KBM-7 (cell line): ENCODE measurements around the gene ARPC1A.
"Not testable (repeated sequence)": the region's sequence is repeated elsewhere in the genome, so short reads cannot be mapped to it uniquely, and the experiment has no call there.

Experiments
- DNase-seq: peaks from one replicate; pipeline ENCODE4 v3.0.0-alpha.2; 2015
- in situ Hi-C: fragments of 300-500 bp; cut with MboI; formaldehyde crosslinking; loops from 2 replicates; pipeline ENCODE4 v1.14.3; 2020; ENCODE audit warnings: low sequenced_read_pairs, low pct_unique_long_range_greater_than_20kb, mixed read lengths

ARPC1A gene

DNA sequence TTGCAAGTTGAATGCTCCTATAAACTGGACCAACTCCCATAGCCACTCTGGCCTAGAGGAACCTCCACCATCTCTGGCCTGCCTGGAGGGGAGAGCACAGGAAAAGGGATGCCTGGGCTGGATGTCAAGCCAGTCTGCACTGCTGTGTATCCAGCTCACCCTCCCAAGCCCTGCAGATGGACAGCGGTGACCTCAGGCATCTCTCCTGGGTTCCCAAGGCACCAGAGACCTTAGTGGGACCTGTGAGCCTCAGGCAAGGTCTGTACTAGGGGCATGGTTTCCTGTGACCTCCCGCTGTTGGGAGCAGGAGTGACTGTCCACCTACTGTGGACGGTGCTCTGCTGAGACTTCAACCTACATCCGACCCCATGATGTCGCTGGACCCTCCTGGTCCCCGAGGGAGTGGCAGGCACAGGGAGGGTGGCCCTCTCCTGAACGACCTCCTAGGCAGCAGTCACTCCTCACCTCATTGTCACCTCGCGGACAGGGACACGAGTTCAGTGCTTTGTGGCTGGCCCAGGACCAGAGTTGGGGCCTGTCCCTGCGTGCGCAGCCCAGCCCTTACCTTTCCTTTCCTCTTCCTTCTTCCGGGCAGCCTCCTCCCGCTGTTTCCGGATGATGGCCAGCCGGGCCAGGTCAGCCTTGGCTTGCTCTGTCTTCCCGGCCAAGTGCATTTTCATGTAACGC lies 71.7 kb downstream of the ARPC1A start:
- in situ Hi-C loops = no loop called here
- no peak for DNase-seq

GRCh38 chr7:99398891-99399445 lies 73.3 kb downstream of the ARPC1A start:
- no peak for DNase-seq
- in situ Hi-C loops = no loop called here

DNA sequence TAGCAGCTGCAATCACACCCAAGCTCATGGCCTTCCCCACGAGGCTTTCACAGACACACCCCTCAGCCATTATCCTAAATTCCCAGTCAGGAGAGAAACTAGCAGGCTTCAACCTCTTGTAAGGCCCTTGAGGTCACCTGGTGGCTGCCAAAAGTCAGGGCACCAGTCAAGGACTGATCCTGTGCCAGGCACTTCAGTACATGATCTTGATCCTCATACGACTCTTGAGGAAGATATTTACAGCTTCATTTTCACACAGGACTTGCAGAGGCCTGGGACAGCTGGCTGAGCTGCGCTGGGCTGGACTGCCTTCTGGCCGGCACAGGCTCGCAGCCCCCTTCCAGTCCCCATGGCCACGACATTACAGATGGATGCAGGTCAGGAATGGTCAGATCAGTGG lies 73.9 kb downstream of the ARPC1A start:
- DNase-seq = no peak
- in situ Hi-C loops = no loop called here

- DNase-seq = no peak
- in situ Hi-C loops = no loop called here
Observed at GRCh38 chr7:99402854-99403253, 77.2 kb downstream of the ARPC1A start.

DNA sequence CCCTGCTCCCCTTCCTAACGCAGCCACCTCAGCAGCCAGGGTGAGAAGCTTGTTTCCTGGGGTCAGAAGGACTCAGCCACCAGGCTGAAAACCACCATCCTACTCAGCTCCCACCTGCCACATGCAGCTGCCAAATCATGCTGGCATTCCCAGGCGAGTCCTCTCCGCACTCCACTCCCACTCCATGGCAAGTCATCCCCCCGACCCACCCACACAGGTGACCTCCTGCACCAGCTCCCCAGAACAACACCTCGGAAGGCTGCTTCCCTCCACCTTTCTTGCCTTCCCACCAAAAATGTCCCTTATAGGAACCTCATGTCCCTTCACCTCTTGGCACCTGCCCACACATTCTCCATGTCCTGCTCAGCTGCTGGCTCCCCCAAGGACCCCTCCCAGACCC lies 78.1 kb downstream of the ARPC1A start:
- in situ Hi-C loops = no loop called here
- DNase-seq = no peak

GRCh38 chr7:99404235-99404976 lies 78.7 kb downstream of the ARPC1A start:
- in situ Hi-C loops = no loop called here
- no peak for DNase-seq

DNA sequence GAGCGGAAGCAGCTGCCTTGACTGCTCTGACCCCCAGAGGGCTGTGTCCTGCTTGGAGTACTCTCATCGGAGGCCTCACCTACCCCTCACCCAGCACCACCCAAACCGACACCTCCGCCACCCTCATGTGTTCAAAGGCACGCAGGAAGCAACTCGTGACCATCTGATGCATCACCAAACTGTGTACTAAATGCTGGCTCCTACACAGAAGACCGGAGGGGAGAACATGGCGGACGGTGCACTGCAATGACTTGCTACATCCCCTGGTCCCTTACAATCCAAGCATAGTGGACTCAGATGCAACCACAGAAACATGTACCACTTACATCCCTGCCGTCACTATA lies 79.3 kb downstream of the ARPC1A start:
- in situ Hi-C loops = no loop called here

GRCh38 chr7:99406557-99406956 lies 80.9 kb downstream of the ARPC1A start:
- in situ Hi-C loops = no loop called here
- DNase-seq = no peak

More for the DNA sequence above, 79.3 kb downstream of the ARPC1A start:
- no peak for DNase-seq

DNA sequence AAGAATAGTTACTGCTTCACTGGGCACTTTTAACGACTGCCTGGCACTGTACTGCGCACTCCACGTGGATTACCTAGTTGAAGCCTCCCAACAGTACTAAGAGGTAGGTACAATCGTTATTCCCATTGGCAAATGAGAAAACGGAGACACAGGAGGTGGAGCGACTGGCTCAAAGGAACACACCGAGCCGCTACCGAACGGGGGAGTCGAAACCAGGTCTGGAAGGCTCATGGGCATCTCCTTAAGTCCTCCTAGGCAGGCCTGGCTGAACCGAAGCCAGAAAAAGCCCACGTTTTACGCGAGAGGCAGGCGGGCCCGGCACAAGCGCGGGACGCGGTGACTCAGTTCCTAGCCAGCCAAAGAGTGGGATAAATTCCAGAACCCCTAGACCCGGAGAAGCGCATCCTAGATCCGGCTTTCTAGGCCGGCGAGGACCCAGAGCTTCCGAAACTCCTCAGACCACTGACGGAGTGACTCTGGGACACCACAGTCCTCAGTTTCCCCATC lies 82.2 kb downstream of the ARPC1A start:
- peak; percentile 44 for DNase-seq
- in situ Hi-C loops = no loop called here

DNA sequence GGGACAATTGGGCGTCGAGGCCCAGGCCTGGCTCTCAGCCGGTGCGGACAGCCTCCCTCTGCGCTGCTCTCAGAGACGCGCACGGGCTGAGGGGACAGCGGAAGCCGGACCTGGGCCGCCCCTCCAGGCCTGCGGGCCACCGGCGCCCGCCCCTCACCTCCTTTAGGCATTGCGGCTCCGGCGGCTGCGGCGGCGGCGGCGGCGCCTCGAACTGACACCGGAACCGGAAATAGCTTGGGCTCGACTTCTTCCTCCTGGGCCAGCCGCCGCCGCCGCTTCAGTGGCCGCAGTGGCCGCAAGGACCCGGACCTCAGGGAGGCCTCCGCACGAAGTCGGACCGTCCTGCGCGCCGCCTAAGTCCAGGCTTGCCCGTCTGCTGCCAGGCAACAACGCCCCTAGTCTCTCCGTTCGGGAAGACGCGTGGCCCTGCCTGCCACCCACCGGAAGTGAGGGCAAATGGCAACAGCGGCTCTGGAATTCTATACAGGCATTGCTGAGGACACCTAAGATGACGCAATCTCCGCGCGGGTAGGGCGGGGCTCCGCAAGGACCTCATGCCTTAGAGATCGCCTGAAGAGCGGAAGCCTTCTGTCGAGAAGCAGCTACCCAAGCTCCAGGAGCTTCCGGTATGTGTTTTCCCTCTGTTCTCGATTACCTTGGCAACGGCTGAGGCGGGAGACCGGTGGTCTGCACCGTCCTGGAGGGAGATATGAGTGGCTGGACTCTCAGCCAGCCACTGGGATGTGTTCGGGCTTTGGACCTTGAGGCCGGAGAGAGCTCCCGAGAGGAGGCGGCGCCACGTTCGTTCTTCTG lies 82.9 kb downstream of the ARPC1A start, which contains the start of the genes BUD31 and PDAP1:
BUD31 (plus strand) TSS at position 591 of the 813 bp plus-strand sequence. CDS start 2,124 bp downstream, outside the sequence.
PDAP1 (minus strand) TSS at position 219 of the 813 bp plus-strand sequence; CDS start at position 170, 49 bp downstream.
- peak; percentile 97 for DNase-seq
- in situ Hi-C loops = no loop called here

DNA sequence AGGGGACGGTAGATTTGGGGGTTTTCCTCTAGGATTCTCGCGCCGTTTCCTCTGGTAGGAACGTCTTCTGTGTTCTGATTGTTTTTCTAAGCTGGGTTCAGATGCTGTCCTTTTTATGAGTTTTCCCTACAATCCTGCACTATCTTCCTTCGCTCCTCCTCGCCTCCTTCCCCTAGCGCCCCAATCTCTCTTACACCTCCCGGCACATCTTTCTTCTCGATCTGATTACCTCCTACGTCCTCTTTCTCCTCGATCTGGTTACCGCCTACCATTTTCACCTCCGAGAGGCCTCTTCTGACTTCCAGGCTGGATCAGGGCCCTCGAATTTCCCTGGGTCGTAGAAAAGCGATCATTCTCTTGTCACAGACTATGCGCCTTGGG lies 83.5 kb downstream of the ARPC1A start:
- in situ Hi-C loops = no loop called here
- no peak for DNase-seq

DNA sequence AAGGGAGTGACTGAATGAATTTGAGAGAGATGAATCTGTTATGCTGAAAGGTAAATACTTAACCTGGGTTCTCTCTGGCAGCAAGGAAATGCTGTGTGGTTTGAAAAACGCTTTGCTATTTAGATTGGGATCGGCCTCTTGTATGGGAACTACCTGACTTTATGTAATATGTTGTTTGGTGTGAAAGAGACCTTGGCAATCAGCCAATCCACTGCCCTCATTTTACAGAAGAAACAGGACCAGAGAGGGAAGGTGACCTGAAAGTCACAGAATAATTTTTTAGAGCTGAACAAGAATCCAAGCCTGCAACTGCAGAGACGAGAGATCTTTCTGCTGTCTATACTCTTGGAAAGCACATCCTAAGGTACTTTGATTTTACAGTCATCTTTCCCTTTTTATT lies 84.1 kb downstream of the ARPC1A start:
- in situ Hi-C loops = no loop called here
- DNase-seq = peak; percentile 32

DNA sequence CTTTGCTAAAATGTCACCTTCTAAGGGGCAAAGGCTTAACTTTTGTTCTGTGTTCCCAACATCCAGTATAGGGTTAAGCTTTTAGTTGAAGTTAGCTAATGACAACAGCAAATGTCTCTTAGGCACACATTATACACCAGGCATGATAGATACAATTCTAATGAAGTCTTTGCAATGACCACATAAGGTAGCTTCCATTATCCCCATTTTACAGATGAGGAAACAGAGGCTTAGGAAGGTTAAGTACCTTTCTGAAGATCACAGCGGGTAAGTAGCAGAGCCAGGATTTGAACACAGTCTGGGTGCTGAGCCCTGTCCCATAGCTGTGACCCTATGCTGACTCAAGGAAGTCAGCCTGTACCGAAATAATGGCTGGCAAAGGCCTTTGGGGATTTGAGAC lies 84.9 kb downstream of the ARPC1A start:
- DNase-seq = no peak
- in situ Hi-C loops = no loop called here

GRCh38 chr7:99415513-99416127 lies 89.9 kb downstream of the ARPC1A start:
- peak; percentile 46 for DNase-seq
- in situ Hi-C loops = not testable (repeated sequence)
